T-cell (primary cell): ENCODE measurements around the gene SOSTDC1. TPM values are rescaled to one million over a fixed set of nuclear protein-coding genes. Genes with fewer than 3 reads are reported as not detected.
"Not testable (repeated sequence)": the region's sequence is repeated elsewhere in the genome, so short reads cannot be mapped to it uniquely, and the experiment has no call there.

Experiments used
- ATAC-seq, 4 experiments: fragments of 200-7000 bp in 3 of 4; fragments of 150-1000 bp in 1 of 4; cut with Tn5 transposase; replicated peaks in 1 of 4; 1 replicate in 3 of 4; 2 replicates in 1 of 4; pipeline ENCODE4 v1.10.0; 2021; ENCODE audit warnings: moderate library complexity in 3 of 4, mild to moderate bottlenecking in 2 of 4, moderate number of reproducible peaks in 1 of 4
- CTCF ChIA-PET, 2 donors: fragments of 300-600 bp; sonication (Branson Sonifier 250); formaldehyde crosslinking; loops; one replicate each; lab custom pipeline; 2022; ENCODE audit warnings: antibody characterized with exemption in 2 of 2; lab: Charles Lee
- POLR2A ChIA-PET, 2 donors: fragments of 300-600 bp; sonication (Branson Sonifier 250); formaldehyde crosslinking; loops; one replicate each; lab custom pipeline; 2022; ENCODE audit warnings: antibody characterized with exemption in 2 of 2; lab: Charles Lee
- DNase-seq, 35 experiments: peaks; one replicate each; pipeline versions ENCODE4 v3.0.0 to v3.0.0-alpha.2; 2013 to 2023
- H3K27ac ChIP-seq: one replicate; pipeline ENCODE4 v1.5.1; 2013; ENCODE audit warnings: low read length
- H3K27me3 ChIP-seq, 2 experiments: replicated peaks in 1 of 2; 1 replicate in 1 of 2; 2 replicates in 1 of 2; pipeline versions ENCODE4 v1.6.1 to v1.7.0; 2013; ENCODE audit warnings: low read length in 1 of 2, mixed read lengths in 1 of 2; ENCODE audit not compliant: control insufficient read depth in 2 of 2, insufficient read depth in 2 of 2; ENCODE audit errors: extremely low read depth in 1 of 2
- H3K36me3 ChIP-seq, 2 donors: 1 replicate in 1 of 2; 2 replicates in 1 of 2; pipeline versions ENCODE4 v1.6.1 to v1.7.0; 2013; ENCODE audit warnings: low read length in 1 of 2; ENCODE audit not compliant: control insufficient read depth in 2 of 2, insufficient read depth in 1 of 2; ENCODE audit errors: extremely low read depth in 1 of 2
- H3K4me1 ChIP-seq, 2 experiments: 1 replicate in 1 of 2; 2 replicates in 1 of 2; pipeline versions ENCODE4 v1.6.1 to v1.7.0; 2013; ENCODE audit warnings: low read length in 2 of 2, mixed read lengths in 1 of 2; ENCODE audit not compliant: insufficient read depth in 2 of 2, control insufficient read depth in 1 of 2; ENCODE audit errors: extremely low read depth in 1 of 2
- H3K4me3 ChIP-seq, 2 donors: 1 replicate in 1 of 2; 2 replicates in 1 of 2; pipeline versions ENCODE4 v1.5.1 to v1.7.0; 2013; ENCODE audit warnings: mild to moderate bottlenecking in 2 of 2, low read length in 1 of 2, moderate library complexity in 1 of 2; ENCODE audit not compliant: control insufficient read depth in 1 of 2; ENCODE audit errors: extremely low read depth in 1 of 2
- H3K9me3 ChIP-seq: 2 replicates; pipeline ENCODE4 v1.7.0; 2013
- H3K27ac Mint-ChIP-seq, 2 donors: one replicate each; pipeline ENCODE4 v1.8.0; 2020 to 2021; ENCODE audit warnings: mild to moderate bottlenecking in 2 of 2, mixed read lengths in 2 of 2
- H3K27me3 Mint-ChIP-seq, 2 donors: one replicate each; pipeline ENCODE4 v1.8.0; 2021 to 2022; ENCODE audit warnings: mixed read lengths in 2 of 2
- H3K36me3 Mint-ChIP-seq: one replicate; pipeline ENCODE4 v1.8.0; 2021; ENCODE audit warnings: mixed read lengths
- H3K4me1 Mint-ChIP-seq, 3 donors: one replicate each; pipeline ENCODE4 v1.8.0; 2020 to 2022; ENCODE audit warnings: mixed read lengths in 3 of 3, mild to moderate bottlenecking in 1 of 3
- H3K4me3 Mint-ChIP-seq, 3 donors: one replicate each; pipeline ENCODE4 v1.8.0; 2020 to 2022; ENCODE audit warnings: mild to moderate bottlenecking in 3 of 3, mixed read lengths in 3 of 3, moderate library complexity in 3 of 3
- H3K9me3 Mint-ChIP-seq, 3 donors: one replicate each; pipeline ENCODE4 v1.8.0; 2020 to 2022; ENCODE audit warnings: mixed read lengths in 3 of 3
- WGBS: methylation state at CpG from one replicate; pipeline ENCODE4 v1.1.5; 2013; ENCODE audit warnings: missing lambda C conversion rate; ENCODE audit not compliant: insufficient coverage; 5-methylcytosine and 5-hydroxymethylcytosine counted together
- total RNA-seq, 35 experiments: library from RNA in 6 of 35; stranded (reverse) in 6 of 35; fragments of 120-200 nt in 1 of 35; gene quantifications; one replicate each; pipeline versions ENCODE4 v1.2.1 to v1.2.4 and lab custom pipeline; 2013 to 2026

The SOSTDC1 gene
- total RNA-seq, 5 donors from 2014 or later (not counting 1 experiment from before 2014, with no cell fraction given): not detected

GRCh38 chr7:16471933-16472332 lies 6.4 kb upstream of the SOSTDC1 start:
- DNase-seq (no peak), ATAC-seq (no peak)
- H3K27me3 Mint-ChIP-seq: peaks cover 9 to 19% of the 10 kb centered on the region in 2 donors
- no peak overlapping the region for H3K4me3 Mint-ChIP-seq
- H3K4me1 Mint-ChIP-seq: no peaks in the 10 kb centered on the region
- no peaks in the 10 kb centered on the region for H3K36me3 Mint-ChIP-seq
- ChIA-PET CTCF (no interaction called here), POLR2A (interaction anchor here in 1 of 2 donors (0.7 kb wide), 1 partner anchor 1375 kb away, joined by 3 read pairs; no protein-coding TSS in a partner anchor)
- Histone ChIP-seq H3K9me3 (no peaks in the 10 kb centered on the region), H3K4me3 (no peak overlapping the region), H3K27me3 (peaks cover 0 to 3% of the 10 kb centered on the region in 2 experiments), H3K36me3 (no peaks in the 10 kb centered on the region), H3K27ac (no peak overlapping the region), H3K4me1 (no peaks in the 10 kb centered on the region)
- WGBS: 86% methylated on average over 1 of the region's 4 CpGs
- H3K27ac Mint-ChIP-seq: no peak overlapping the region
- no peaks in the 10 kb centered on the region for H3K9me3 Mint-ChIP-seq

- Histone ChIP-seq H3K4me3 (no peak overlapping the region), H3K9me3 (no peaks in the 10 kb centered on the region), H3K27me3 (peaks cover 0 to 8% of the 10 kb centered on the region in 2 experiments), H3K27ac (no peak overlapping the region), H3K4me1 (no peaks in the 10 kb centered on the region), H3K36me3 (no peaks in the 10 kb centered on the region)
- Mint-ChIP-seq H3K36me3 (no peaks in the 10 kb centered on the region), H3K4me1 (peaks cover 2 to 10% (median 6%) of the 10 kb centered on the region in 3 donors), H3K4me3 (no peak overlapping the region), H3K9me3 (no peaks in the 10 kb centered on the region), H3K27ac (no peak overlapping the region), H3K27me3 (peaks cover 2 to 9% of the 10 kb centered on the region in 2 donors)
- POLR2A ChIA-PET: no interaction called here
- no peak for DNase-seq
- ATAC-seq: no peak
- CTCF ChIA-PET: no interaction called here
- 76% methylated on average over 5 of the region's 10 CpGs for WGBS
These were observed 1.4 kb downstream of the SOSTDC1 start for GRCh38 chr7:16463949-16464715.

GRCh38 chr7:16463520-16463919 lies 2.0 kb downstream of the SOSTDC1 start:
- no peak for ATAC-seq
- peaks cover 2 to 9% of the 10 kb centered on the region in 2 donors for H3K27me3 Mint-ChIP-seq
- H3K36me3 Mint-ChIP-seq: no peaks in the 10 kb centered on the region
- Histone ChIP-seq H3K27me3 (peaks cover 0 to 8% of the 10 kb centered on the region in 2 experiments), H3K4me3 (no peak overlapping the region), H3K4me1 (no peaks in the 10 kb centered on the region), H3K9me3 (no peaks in the 10 kb centered on the region), H3K36me3 (no peaks in the 10 kb centered on the region), H3K27ac (no peak overlapping the region)
- no peak for DNase-seq
- ChIA-PET CTCF (no interaction called here), POLR2A (no interaction called here)
- no peak overlapping the region for H3K27ac Mint-ChIP-seq
- H3K4me3 Mint-ChIP-seq: no peak overlapping the region
- H3K9me3 Mint-ChIP-seq: no peaks in the 10 kb centered on the region
- peaks cover 2 to 10% (median 6%) of the 10 kb centered on the region in 3 donors for H3K4me1 Mint-ChIP-seq
- 80% methylated on average over 1 of the region's 2 CpGs for WGBS

GRCh38 chr7:16462431-16462889 lies 3.1 kb downstream of the SOSTDC1 start:
- WGBS: 99% methylated on average over 6 of the region's 7 CpGs
- DNase-seq (no peak), ATAC-seq (no peak)
- CTCF ChIA-PET: interaction anchor here in 1 of 2 donors (0.9 kb wide), 1 partner anchor 102 kb away, joined by 3 read pairs; no protein-coding TSS in a partner anchor
- H3K9me3 ChIP-seq: no peaks in the 10 kb centered on the region
- Mint-ChIP-seq H3K36me3 (no peaks in the 10 kb centered on the region), H3K4me3 (no peak overlapping the region), H3K27me3 (peaks cover 0 to 9% of the 10 kb centered on the region in 2 donors), H3K27ac (no peak overlapping the region), H3K4me1 (peaks cover 2 to 10% (median 6%) of the 10 kb centered on the region in 3 donors), H3K9me3 (no peaks in the 10 kb centered on the region)
- peaks cover 0 to 5% of the 10 kb centered on the region in 2 experiments for H3K27me3 ChIP-seq
- no peak overlapping the region for H3K27ac ChIP-seq
- H3K4me1 ChIP-seq: no peaks in the 10 kb centered on the region
- POLR2A ChIA-PET: no interaction called here
- no peaks in the 10 kb centered on the region for H3K36me3 ChIP-seq
- H3K4me3 ChIP-seq: no peak overlapping the region

- Mint-ChIP-seq H3K4me1 (peaks cover 5 to 8% (median 6%) of the 10 kb centered on the region in 3 donors), H3K9me3 (no peaks in the 10 kb centered on the region), H3K36me3 (no peaks in the 10 kb centered on the region), H3K27me3 (peaks cover 0 to 9% of the 10 kb centered on the region in 2 donors), H3K4me3 (no peak overlapping the region), H3K27ac (no peak overlapping the region)
- no peaks in the 10 kb centered on the region for H3K4me1 ChIP-seq
- no peaks in the 10 kb centered on the region for H3K9me3 ChIP-seq
- DNase-seq (no peak), ATAC-seq (no peak)
- H3K4me3 ChIP-seq: no peak overlapping the region
- no peak overlapping the region for H3K27ac ChIP-seq
- no peaks in the 10 kb centered on the region for H3K36me3 ChIP-seq
- POLR2A ChIA-PET: no interaction called here
- H3K27me3 ChIP-seq: peaks cover 0 to 5% of the 10 kb centered on the region in 2 experiments
- WGBS: no CpG with 5 or more reads among the region's 2 CpGs
- CTCF ChIA-PET: interaction anchor here in 1 of 2 donors (0.7 kb wide), 1 partner anchor 25 kb away, joined by 4 read pairs; no protein-coding TSS in a partner anchor
These were observed 4.6 kb downstream of the SOSTDC1 start for GRCh38 chr7:16460789-16461493.

GRCh38 chr7:16456303-16456702 lies 9.2 kb downstream of the SOSTDC1 start:
- POLR2A ChIA-PET: interaction anchor here in 1 of 2 donors (0.9 kb wide), 1 partner anchor 188 kb away, joined by 3 read pairs; no protein-coding TSS in a partner anchor
- H3K27ac Mint-ChIP-seq, DNase-seq, H3K4me1 ChIP-seq, H3K36me3 Mint-ChIP-seq, H3K9me3 Mint-ChIP-seq, H3K27ac ChIP-seq, H3K27me3 ChIP-seq, ATAC-seq, CTCF ChIA-PET, H3K27me3 Mint-ChIP-seq, H3K9me3 ChIP-seq, H3K4me3 ChIP-seq, H3K4me3 Mint-ChIP-seq, H3K36me3 ChIP-seq: not testable (repeated sequence)
- no CpG with 5 or more reads among the region's 1 CpG for WGBS
- H3K4me1 Mint-ChIP-seq: peaks cover 10 to 14% (median 12%) of the 10 kb centered on the region in 3 donors
